A673 (cell line): ENCODE data around the gene GABRB3. TPM values are rescaled to one million over a fixed set of nuclear protein-coding genes. Genes with fewer than 3 reads are reported as not detected.

Source experiments
- BruUV-seq: library from RNA; stranded (reverse); fragments of 400-500 nt; replicated peaks from 2 replicates; lab custom pipeline; 2021; lab: Mats Ljungman, UMichigan
- CTCF ChIA-PET: fragments of 300-600 bp; sonication (Branson Sonifier 250); formaldehyde crosslinking; loops from one replicate; lab custom pipeline; 2022; ENCODE audit warnings: antibody characterized with exemption; lab: Charles Lee
- POLR2A ChIA-PET: fragments of 300-600 bp; sonication (Branson Sonifier 250); formaldehyde crosslinking; loops from one replicate; lab custom pipeline; 2022; ENCODE audit warnings: antibody characterized with exemption; ENCODE audit not compliant: low non-redundant PET; lab: Charles Lee
- DNase-seq: peaks from one replicate; pipeline ENCODE4 v3.0.0-alpha.2; 2015; ENCODE audit warnings: low spot score
- H3K27ac ChIP-seq: fragments of 200-600 bp; sonication (generic); 2 replicates; pipeline ENCODE4 v1.5.1; 2016; ENCODE audit warnings: mixed run types, low read depth, mild to moderate bottlenecking, mixed read lengths, antibody characterized with exemption, low read length; ENCODE audit not compliant: poor library complexity, severe bottlenecking
- H3K27me3 ChIP-seq: fragments of 200-600 bp; sonication (generic); replicated peaks from 2 replicates; pipeline ENCODE4 v1.6.1; 2017; ENCODE audit warnings: mixed run types, low read depth, mild to moderate bottlenecking, mixed read lengths, antibody characterized with exemption, low read length; ENCODE audit not compliant: insufficient read depth, poor library complexity
- H3K36me3 ChIP-seq: fragments of 200-600 bp; sonication (generic); 2 replicates; pipeline ENCODE4 v1.6.1; 2016; ENCODE audit warnings: mixed run types, mild to moderate bottlenecking, mixed read lengths, antibody characterized with exemption, low read length; ENCODE audit not compliant: insufficient read depth, poor library complexity, severe bottlenecking
- H3K4me1 ChIP-seq: fragments of 200-600 bp; sonication (generic); 2 replicates; pipeline ENCODE4 v1.6.1; 2017; ENCODE audit warnings: mixed run types, mild to moderate bottlenecking, mixed read lengths, antibody characterized with exemption, low read length; ENCODE audit not compliant: insufficient read depth, poor library complexity, severe bottlenecking
- H3K4me3 ChIP-seq: fragments of 200-600 bp; sonication (generic); 2 replicates; pipeline ENCODE4 v1.5.1; 2016; ENCODE audit warnings: low read depth, mixed run types, mild to moderate bottlenecking, mixed read lengths, low read length; ENCODE audit not compliant: poor library complexity, severe bottlenecking
- H3K9me3 ChIP-seq: fragments of 200-600 bp; sonication (generic); 2 replicates; pipeline ENCODE4 v1.6.1; 2016; ENCODE audit warnings: mixed run types, low read depth, mild to moderate bottlenecking, mixed read lengths, antibody characterized with exemption, low read length; ENCODE audit not compliant: poor library complexity, severe bottlenecking
- EZH2 ChIP-seq: fragments of 200-600 bp; sonication (generic); IDR thresholded peaks from 2 replicates; pipeline ENCODE4 v1.6.1; 2017; ENCODE audit warnings: borderline replicate concordance, low read depth, mild to moderate bottlenecking, mixed read lengths, antibody characterized with exemption, low read length; ENCODE audit not compliant: poor library complexity, severe bottlenecking
- intact Hi-C: fragments of 100-400 bp; cut with micrococcal nuclease; formaldehyde crosslinking; loops from one replicate; pipeline ENCODE4 v1.10.0; 2022; ENCODE audit not compliant: unreplicated experiment
- total RNA-seq: library from RNA; stranded (reverse); gene quantifications from 2 replicates; pipeline ENCODE4 v1.2.3, GENCODE V29; 2021
- TF ChIP-seq, protein P1 (sequence below): fragments of 300-800, 200-600 bp; sonication (generic); conservative IDR thresholded peaks from 2 replicates; pipeline ENCODE4 v1.5.1; 2017; ENCODE audit warnings: low read depth, mild to moderate bottlenecking, antibody characterized with exemption, low read length, moderate library complexity, mixed read lengths

The GABRB3 gene
- total RNA-seq, 1 experiment from 2014 or later, result not detected

DNA sequence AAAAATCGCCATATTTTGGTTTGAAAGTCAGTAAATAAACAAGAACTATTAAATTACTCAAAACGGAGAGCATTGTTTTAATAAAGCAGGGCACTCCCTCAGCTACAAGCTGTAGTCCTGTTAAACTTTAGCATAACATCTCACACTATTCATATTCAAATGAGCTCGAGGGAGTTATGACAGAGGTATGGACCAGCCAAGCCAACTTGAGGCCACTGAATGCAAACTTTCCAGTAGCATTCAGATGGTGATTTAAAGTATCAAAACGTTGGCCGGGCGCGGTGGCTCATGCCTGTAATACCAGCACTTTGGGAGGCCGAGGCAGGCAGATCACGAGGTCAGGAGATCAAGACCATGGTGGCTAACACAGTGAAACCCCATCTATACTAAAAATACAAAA, 132.9 kb downstream of the GABRB3 start:
- Histone ChIP-seq H3K4me3 (no peak overlapping the region), H3K9me3 (peaks cover 47% of the 10 kb centered on the region), H3K36me3 (no peaks in the 10 kb centered on the region), H3K27ac (no peak overlapping the region), H3K4me1 (no peaks in the 10 kb centered on the region), H3K27me3 (no peaks in the 10 kb centered on the region)
- DNase-seq, result no peak
- no peak for TF ChIP-seq EZH2
- TF ChIP-seq, protein P1, sequence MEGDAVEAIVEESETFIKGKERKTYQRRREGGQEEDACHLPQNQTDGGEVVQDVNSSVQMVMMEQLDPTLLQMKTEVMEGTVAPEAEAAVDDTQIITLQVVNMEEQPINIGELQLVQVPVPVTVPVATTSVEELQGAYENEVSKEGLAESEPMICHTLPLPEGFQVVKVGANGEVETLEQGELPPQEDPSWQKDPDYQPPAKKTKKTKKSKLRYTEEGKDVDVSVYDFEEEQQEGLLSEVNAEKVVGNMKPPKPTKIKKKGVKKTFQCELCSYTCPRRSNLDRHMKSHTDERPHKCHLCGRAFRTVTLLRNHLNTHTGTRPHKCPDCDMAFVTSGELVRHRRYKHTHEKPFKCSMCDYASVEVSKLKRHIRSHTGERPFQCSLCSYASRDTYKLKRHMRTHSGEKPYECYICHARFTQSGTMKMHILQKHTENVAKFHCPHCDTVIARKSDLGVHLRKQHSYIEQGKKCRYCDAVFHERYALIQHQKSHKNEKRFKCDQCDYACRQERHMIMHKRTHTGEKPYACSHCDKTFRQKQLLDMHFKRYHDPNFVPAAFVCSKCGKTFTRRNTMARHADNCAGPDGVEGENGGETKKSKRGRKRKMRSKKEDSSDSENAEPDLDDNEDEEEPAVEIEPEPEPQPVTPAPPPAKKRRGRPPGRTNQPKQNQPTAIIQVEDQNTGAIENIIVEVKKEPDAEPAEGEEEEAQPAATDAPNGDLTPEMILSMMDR, result no peak
- BruUV-seq, result no TSS peak
- intact Hi-C loops, result no loop called here
- ChIA-PET POLR2A (no interaction called here), CTCF (no interaction called here)

DNA sequence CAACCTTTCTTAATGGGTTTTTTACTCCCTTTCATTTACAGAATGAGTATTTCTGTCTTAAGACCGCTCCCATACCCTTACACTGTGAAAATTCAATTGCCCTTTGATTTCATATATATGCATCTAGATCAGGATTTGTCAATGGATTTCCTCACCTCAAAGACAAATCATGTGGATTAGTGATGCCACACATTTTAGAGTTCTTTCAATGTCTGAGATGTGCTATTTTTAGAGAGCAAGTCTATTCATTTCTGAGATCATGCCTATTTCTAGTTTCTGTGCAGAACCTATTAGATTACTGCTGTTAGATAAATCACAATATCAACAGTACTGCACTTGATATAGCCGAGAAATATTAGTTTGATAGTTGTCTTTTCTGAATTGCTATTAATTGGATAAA, 137.3 kb downstream of the GABRB3 start:
- no peak overlapping the region for H3K27ac ChIP-seq
- no peak for TF ChIP-seq EZH2
- TF ChIP-seq, protein P1, result no peak
- DNase-seq, result no peak
- peaks cover 42% of the 10 kb centered on the region for H3K9me3 ChIP-seq
- H3K36me3 ChIP-seq, result no peaks in the 10 kb centered on the region
- intact Hi-C loops, result no loop called here
- H3K4me1 ChIP-seq, result no peaks in the 10 kb centered on the region
- ChIA-PET POLR2A (no interaction called here), CTCF (no interaction called here)
- H3K4me3 ChIP-seq, result no peak overlapping the region
- H3K27me3 ChIP-seq, result no peaks in the 10 kb centered on the region
- BruUV-seq, result no TSS peak

GRCh38 chr15:26635105-26635504, 137.8 kb downstream of the GABRB3 start:
- BruUV-seq, result no TSS peak
- intact Hi-C loops, result no loop called here
- DNase-seq, result no peak
- H3K4me1 ChIP-seq, result no peaks in the 10 kb centered on the region
- no peak overlapping the region for H3K27ac ChIP-seq
- CTCF ChIA-PET, result no interaction called here
- H3K36me3 ChIP-seq, result no peaks in the 10 kb centered on the region
- H3K27me3 ChIP-seq, result no peaks in the 10 kb centered on the region
- POLR2A ChIA-PET, result no interaction called here
- no peak overlapping the region for H3K4me3 ChIP-seq
- TF ChIP-seq EZH2, result no peak
- TF ChIP-seq, protein P1, result no peak
- peaks cover 41% of the 10 kb centered on the region for H3K9me3 ChIP-seq
